ENCODE data around the gene TCP11X2. TPM values are rescaled to one million over a fixed set of nuclear protein-coding genes. Genes with fewer than 3 reads are reported as not detected.
"Not testable (repeated sequence)": the region's sequence is repeated elsewhere in the genome, so short reads cannot be mapped to it uniquely, and the experiment has no call there.

TCP11X2 gene
- polyA plus RNA-seq (2012; ENCODE audit: missing spikeins): not detected

DNA sequence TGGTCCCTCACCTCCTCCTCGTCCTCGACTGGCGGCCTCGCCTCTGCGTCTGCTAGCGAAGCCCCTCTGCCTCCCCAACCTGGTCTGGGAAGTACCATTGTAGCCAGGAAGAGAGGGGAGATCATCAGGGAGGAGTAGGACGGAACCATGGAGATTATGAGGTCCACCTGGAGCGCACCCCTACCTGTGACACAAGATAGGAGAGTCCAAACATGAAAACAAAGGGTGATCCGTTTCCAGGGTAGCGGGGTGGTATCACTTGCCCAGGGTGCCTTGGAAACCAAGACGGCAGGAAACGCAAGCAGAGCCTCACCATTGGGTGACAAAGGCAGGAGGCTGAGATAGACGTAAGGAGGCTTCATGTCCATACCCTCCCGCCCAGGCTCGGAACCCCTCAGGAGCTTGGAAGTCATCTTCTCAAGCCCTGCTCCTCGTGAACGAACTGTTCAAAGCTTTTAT, at the start of gene TCP11X2:
Gene TCP11X2, minus strand, starts transcription at position 51 of the 459 bp plus-strand sequence.
- DNase-seq (ENCODE audit: insufficient read length): not testable (repeated sequence)
- peak; percentile 48 for FAIRE-seq

DNA sequence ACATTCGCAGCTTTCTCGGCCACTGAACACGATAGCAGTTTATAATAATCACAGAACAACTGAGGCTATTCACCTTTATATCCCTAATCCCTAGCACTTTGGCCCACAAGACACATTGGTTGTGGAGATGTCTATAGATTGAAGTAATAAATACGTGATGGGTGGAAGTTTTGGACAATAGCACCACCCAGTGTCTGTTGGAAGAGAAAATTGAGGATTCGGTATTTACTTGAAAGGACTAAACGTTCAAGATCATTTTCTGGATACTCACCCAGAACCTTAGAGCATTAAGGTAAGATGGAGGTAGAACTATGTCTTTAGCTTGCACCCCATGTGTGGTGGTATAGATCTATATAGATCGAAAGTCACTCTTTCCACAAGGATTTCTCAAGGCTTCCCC, 45.7 kb upstream of the TCP11X2 start:
- TF ChIP-seq POLR2A (IDR thresholded peaks at IDR 0.05; ENCODE audit: low read depth, low read length): no peak
- no peak for TF ChIP-seq TAF1 (IDR thresholded peaks at IDR 0.05; ENCODE audit: borderline replicate concordance, low read depth, low read length)
- TF ChIP-seq POLR2AphosphoS5 (IDR thresholded peaks at IDR 0.05; ENCODE audit: low read depth, low read length): no peak
- DNase-seq (ENCODE audit: insufficient read length): no peak
- no peak for FAIRE-seq

DNA sequence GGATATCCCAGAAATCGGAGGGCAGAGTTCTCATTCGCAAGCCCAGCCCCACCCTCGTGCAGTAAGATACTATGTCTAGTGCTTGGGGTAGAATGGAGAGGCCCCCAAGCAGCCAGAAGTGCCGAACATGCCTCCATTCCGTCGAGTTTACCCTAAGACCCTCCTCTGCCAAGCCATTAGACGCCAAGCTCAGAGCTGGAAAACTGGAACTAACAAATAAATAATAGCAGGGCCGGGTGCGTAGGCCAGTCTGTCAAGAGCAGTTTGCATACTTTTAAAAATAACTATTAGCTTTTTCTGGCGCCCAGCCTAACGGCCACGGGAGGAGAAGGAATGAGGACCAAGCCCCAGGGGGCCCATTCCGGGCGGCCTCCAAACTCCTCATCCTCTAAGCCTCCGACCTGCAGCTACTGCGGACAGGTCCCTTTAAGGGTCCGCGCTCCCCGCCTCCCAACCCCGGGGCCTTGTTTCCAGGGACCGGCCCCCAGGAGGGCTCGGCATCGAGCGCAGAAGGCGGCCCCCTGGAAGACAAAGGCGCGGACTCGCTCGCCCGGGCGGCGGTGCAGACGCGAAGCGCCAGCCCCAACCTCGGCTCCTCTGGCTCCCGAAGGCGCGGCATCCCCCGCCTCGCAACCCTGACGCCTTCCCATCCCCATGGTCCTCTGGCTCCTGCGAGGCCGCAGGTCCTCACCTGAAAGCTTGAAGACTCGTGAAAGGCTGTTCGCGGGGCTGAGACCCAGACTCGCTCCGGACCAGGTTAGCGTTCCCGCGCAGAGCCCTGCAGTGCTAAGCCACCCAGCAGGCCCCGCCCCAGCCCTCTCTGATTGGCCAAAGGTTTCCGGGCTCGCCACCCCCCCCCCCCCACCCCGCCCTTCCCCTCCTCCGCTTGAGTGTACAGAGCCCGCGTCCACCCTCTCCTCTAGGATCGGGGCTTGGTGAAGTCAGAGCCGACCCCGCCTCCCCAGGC, 44.6 kb upstream of the TCP11X2 start, which contains the start of gene TMSB15A:
Gene TMSB15A, minus strand, starts transcription at position 765 of the 967 bp plus-strand sequence.
- FAIRE-seq (no peak), DNase-seq (ENCODE audit: insufficient read length) (peak; percentile 15)
- TF ChIP-seq POLR2A (IDR thresholded peaks at IDR 0.05; ENCODE audit: low read depth, low read length) (no peak), POLR2AphosphoS5 (IDR thresholded peaks at IDR 0.05; ENCODE audit: low read depth, low read length) (no peak), TAF1 (IDR thresholded peaks at IDR 0.05; ENCODE audit: borderline replicate concordance, low read depth, low read length) (no peak)

DNA sequence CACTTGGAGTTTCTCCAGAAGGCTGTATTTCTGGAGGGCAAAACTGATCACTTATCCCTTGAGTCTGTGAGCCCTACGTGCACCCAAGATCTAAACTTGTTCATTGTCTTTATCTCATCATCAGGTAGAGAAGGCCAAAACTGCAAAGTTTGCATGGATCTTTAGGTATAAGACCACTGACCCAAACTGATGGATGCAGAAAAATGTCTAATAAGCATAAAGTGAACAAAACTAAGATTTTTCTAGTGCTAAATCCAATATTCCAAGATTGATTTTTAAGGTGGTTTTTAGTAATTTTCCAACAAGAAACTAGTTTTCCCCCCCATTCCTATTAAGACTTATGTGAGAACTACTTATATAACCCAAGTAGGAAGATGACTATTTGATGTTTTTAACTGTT, 42.9 kb upstream of the TCP11X2 start:
- FAIRE-seq (no peak), DNase-seq (ENCODE audit: insufficient read length) (no peak)
- TF ChIP-seq POLR2AphosphoS5 (IDR thresholded peaks at IDR 0.05; ENCODE audit: low read depth, low read length): no peak

DNA sequence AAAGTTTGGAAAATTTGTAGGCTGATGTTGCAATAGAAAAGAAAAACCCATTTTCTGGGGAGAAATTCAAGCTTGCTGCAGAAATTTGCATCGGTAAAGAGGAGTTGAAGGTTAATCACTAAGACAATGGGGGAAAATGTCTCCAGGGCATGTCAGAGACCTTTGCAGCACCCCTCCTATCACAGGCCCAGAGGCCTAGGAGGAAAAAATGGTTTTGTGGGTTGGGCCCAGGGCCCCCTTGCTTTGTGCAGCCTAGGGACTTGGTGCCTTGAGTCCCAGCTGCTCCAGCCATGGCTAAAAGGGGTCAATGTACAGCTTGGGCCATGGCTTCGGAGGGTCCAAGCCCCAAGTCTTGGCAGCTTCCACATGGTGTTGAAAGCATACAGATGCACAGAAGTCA, 27.1 kb upstream of the TCP11X2 start:
- no peak for DNase-seq (ENCODE audit: insufficient read length)
- no peak for FAIRE-seq
- TF ChIP-seq POLR2AphosphoS5 (IDR thresholded peaks at IDR 0.05; ENCODE audit: low read depth, low read length) (no peak), TAF1 (IDR thresholded peaks at IDR 0.05; ENCODE audit: borderline replicate concordance, low read depth, low read length) (no peak), POLR2A (IDR thresholded peaks at IDR 0.05; ENCODE audit: low read depth, low read length) (no peak)

DNA sequence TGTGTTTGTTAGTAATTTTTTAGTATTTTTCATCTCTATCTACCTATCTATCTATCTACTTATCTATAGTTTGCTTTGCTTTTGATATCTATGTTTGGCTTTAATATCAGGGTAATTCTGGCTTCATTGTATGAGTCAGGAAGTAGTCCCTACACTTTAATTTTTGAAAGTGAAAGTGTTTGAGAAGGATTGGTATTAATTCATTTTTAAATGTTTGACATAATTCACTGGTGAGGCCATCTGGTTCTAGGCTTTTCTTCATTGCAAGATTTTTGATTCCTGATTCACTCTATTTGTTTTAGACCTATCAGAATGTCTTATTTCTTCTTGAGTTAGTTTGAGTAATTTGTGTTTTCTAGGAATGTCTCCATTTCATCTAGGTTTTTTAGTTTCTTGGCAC, 20.2 kb upstream of the TCP11X2 start:
- FAIRE-seq (no peak), DNase-seq (ENCODE audit: insufficient read length) (no peak)
- no peak for TF ChIP-seq POLR2A (IDR thresholded peaks at IDR 0.05; ENCODE audit: low read depth, low read length)
- no peak for TF ChIP-seq TAF1 (IDR thresholded peaks at IDR 0.05; ENCODE audit: borderline replicate concordance, low read depth, low read length)
- TF ChIP-seq POLR2AphosphoS5 (IDR thresholded peaks at IDR 0.05; ENCODE audit: low read depth, low read length): no peak

DNA sequence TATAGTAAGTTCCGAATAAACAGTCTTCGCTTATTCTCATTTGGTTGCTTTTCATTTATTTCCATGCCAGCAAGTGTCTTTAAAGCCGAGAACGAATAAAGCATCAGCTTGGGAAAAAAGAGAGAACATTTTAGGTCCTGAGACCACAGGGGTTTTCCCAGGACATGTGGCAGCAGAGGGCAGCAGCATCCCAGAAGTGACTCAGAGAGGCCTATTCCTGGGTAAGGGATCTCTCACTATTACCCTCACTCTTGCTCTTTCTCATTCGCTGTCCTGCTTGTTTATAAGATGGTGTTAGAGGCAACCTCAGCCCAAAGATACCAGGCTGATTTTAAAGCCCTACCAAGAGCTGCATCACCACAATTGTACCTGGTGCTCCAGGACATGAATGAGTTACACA, 7.2 kb upstream of the TCP11X2 start:
- peak; percentile 92 for FAIRE-seq
- not testable (repeated sequence) for DNase-seq (ENCODE audit: insufficient read length)

DNA sequence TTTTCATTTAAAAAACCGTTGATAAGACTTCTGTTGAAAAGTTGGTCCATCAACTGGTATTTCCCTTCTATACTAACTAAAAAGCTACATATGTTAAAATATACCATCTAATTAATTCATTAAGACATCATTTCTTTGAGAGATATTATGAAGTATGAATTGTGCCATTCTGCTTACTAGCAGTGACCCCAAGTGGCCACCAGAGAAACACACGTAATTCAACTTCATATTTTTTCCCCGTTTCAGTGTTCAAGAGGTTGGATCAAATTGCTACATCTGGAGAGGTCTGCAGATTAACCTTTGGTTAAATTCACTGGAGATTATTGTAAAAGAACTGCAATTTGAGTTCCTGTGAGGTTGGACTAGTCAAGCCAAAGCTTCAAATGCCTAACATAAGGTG, 1.4 kb downstream of the TCP11X2 start:
- FAIRE-seq: peak; percentile 87

DNA sequence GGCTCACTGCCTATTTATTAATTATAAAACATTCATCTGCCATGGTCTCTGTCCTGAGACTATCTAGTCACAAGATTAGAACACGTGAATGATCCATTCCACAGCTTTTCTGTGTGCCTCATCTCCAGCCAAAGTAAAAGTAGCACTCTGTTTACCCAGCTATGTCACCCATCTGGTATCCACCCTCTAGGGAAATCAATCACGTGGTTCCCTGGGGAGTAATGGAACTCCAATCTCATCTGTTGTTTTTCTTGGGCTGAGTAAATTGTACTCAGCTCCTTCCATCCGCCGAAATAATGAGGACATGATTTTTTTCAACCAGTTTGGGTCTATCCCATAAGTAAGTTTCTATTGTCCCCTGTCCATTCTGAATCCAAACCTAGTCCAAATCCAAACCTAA, 13.0 kb downstream of the TCP11X2 start:
- DNase-seq (ENCODE audit: insufficient read length): not testable (repeated sequence)
- peak; percentile 89 for FAIRE-seq

More for the DNA sequence above, 1.4 kb downstream of the TCP11X2 start:
- DNase-seq (ENCODE audit: insufficient read length): not testable (repeated sequence)

DNA sequence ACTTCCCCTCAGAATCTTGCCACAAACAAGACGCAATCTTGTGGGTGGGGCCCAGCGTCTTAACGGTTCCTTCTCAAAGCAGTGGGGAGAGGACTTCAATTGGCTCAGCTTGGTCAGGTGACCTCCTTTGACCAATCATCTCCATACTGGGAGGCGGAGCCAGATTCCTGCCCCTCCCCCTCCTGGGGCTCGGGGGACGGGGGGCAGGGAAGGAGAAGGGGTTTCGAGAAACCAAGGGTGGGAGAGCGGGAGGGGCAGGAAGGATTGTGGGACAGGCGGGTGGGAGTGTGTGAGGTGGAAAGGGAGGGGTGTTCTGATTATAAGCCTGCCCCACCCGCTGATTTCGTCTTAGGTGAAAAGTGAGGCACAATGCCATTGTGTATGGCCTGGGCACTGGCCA, 31.7 kb downstream of the TCP11X2 start, which contains the start of gene NXF2B:
Gene NXF2B, minus strand, starts transcription at position 101 of the 400 bp plus-strand sequence. CDS start 59,972 bp downstream, outside the sequence.
- not testable (repeated sequence) for DNase-seq (ENCODE audit: insufficient read length); FAIRE-seq

DNA sequence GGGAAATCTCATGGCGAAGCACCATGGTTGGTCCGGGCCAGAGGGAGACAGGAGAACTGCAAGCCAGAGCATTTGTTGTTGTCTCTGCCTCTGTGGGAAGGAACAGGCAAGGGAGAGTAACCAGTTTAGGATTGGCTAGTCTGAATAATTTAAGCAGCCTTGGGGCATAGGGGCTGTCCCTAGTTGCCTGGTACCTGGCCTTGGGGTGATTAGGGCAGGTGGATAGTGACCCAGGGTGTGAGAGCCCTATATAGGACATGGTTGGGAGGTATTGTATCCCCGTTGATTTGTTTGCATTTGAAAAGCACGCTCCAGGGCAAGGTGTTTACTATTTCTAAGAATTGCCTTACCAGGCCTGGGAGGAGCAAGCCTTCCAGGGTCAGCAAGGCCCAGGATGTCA, 57.1 kb downstream of the TCP11X2 start:
- FAIRE-seq; DNase-seq (ENCODE audit: insufficient read length): not testable (repeated sequence)

Data from GM12892 (cell line).